Activated CD4-positive, alpha-beta T cell treated with anti-CD3 and anti-CD28 coated beads, Interleukin-2, amount 50 U/mL, for 16 hours (primary cell): ENCODE measurements around the gene WNT7A.

Experiments used
- DNase-seq: peaks from one replicate; pipeline ENCODE4 v3.0.0-alpha.2; 2020

WNT7A gene

GRCh38 chr3:13825821-13826220, 54.0 kb downstream of the WNT7A start:
- no peak for DNase-seq

- no peak for DNase-seq
Measured at GRCh38 chr3:13825311-13825579, 54.6 kb downstream of the WNT7A start.

- no peak for DNase-seq
Measured at GRCh38 chr3:13824521-13825310, 55.2 kb downstream of the WNT7A start.

- no peak for DNase-seq
Measured at GRCh38 chr3:13823692-13824091, 56.2 kb downstream of the WNT7A start.

DNA sequence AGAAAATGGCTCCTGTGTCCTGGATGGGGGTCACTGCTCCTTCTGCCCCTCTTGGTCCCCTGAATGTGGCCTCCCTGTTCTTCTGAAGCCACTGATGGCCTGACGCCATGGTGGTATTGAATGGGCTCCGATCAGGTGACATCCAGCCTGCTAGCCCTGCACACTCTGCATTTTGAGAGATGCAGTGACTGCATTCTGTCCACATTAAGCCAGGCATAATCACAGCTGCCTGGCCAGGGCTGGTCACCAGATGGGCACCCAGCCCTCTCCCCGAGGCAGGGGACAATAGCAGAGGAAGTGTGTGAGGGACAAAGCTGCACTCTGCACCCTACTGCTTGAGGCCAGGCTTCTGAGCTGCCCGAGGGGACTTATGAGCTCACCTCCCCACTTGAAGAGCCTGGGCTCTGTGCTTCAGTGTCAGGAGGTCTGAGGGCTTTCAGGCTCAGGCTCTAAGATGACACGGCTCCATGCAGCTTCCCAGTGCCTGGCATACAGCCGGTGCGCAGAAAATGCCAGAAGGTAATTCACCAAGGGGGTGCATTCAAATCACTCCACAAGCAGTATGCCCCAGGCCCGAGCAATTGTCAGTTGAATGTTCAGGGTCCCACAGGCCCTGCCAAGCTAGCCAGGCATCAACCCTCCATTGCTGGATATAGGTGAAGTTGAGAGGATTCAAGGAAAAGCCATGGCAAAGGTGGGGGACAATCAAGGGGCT, 56.8 kb downstream of the WNT7A start:
- no peak for DNase-seq

DNA sequence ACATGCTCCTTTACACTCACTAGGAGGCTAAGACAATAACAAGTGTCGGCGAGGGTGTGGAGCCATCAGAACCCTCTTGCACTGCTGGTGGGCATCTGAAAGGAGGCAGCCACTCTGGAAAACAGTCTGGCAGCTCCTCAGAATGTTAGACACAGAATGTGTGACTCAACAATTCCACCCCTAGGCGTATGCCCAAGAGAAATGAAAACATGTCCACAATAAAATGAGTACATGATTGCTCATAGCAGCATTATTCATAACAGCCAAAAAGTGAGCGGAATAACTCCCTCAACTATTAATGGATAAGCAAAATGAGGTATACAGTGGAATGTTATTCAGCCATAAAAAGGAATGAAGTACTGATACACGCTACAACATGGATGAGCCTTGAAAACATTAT, 57.8 kb downstream of the WNT7A start:
- DNase-seq = no peak

- no peak for DNase-seq
Measured at GRCh38 chr3:13821126-13821525, 58.7 kb downstream of the WNT7A start.

DNA sequence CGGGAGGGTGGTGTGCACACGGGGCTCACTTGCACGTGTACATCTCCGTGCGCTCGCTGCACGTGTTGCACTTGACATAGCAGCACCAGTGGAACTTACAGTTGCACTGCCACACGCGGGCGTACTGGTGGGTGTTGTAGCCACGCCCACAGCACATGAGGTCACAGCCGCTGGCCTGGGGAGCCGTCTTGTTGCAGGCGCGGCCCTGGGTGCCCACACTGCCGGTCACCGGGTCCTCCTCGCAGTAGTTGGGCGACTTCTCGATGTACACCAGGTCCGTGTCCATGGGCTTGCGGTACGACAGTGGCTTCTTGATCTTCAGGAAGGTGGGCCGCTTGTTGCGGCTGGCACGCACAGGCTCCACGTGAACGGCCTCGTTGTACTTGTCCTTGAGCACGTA, 61.0 kb downstream of the WNT7A start:
- no peak for DNase-seq

- DNase-seq = no peak
Measured at GRCh38 chr3:13815088-13815683, 64.7 kb downstream of the WNT7A start.

DNA sequence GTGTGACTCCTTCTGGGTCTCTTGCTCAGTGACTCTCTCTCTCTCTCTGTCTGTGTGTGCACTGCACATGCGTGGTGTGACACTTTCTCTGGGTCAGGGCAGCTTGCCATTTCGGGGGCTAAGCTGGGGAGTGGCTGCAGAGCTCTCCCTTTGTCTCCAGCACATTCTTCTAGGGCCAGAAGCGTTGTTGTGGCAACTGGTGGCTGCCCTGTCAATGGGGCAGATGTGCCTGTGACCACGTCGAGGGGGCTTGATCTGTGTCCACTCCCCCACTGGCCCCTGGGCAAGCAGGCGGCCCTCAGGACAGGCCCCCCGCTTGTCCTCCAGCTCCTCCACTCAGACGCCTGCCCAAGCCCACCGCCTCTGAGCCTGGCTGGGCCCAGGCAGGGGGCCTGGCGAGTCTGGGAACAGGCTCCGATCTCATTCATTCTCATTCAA, 67.8 kb downstream of the WNT7A start:
- no peak for DNase-seq

GRCh38 chr3:13811614-13812013, 68.3 kb downstream of the WNT7A start:
- no peak for DNase-seq

DNA sequence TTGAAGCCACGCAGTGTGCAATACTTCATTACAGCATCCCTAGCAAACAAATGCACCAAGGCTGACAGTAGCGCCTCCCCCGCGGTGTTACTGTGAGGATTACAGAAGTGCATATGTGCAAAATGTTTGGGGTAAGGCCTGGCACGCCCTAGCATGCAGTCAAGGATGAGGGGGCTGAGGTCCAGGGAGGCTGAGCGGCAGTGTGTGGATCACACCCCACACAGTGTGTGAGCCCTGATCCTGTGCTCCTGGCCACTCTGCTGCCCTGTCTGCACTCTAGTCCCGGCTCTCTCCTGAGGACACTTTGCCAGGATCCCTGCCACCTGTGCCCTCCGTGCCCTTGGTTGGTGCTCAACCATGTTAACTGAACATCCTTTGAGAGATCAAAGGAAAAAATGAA, 71.3 kb downstream of the WNT7A start:
- no peak for DNase-seq

GRCh38 chr3:13801361-13802204, 78.3 kb downstream of the WNT7A start:
- no peak for DNase-seq

- DNase-seq = no peak
Measured at GRCh38 chr3:13800064-13800463, 79.8 kb downstream of the WNT7A start.

GRCh38 chr3:13798401-13798800, 81.5 kb downstream of the WNT7A start:
- no peak for DNase-seq

DNA sequence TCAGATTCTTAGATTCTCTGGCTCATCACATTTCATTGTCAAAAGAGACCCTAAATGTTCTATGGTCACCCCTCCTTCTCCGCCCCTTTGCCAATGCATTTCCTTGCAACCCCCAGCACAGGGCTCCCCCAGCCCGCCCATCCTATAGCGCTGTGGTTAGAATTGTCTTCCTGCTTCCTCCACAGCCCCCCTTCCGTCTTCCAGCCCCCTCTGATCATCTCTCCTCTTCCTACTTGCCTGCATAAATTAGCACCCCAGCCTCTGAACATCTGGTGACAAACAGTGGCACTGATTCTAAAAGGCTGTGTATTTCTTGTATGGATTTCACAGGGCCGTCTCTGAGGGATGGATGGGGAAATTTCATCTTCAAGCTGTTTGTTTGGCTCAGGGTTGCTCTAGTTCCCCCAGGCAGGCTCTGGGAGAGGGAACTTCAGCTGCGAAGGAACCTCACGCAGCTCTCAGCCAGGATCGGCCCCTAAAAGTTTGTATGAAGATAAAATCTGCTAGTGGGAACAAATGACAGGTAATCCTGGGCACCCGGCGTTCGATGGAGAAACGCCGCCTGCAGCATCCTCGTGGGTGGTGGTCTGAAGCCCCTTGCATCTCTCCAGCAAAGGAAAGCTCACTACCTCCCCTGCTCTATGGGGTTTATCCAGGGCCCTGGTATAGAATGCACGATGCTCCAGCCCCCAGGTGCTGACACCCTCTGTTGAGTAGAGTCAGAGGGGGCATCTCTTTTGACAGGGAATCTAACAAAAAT, 83.0 kb downstream of the WNT7A start:
- no peak for DNase-seq

GRCh38 chr3:13795816-13796215, 84.1 kb downstream of the WNT7A start:
- no peak for DNase-seq

GRCh38 chr3:13794322-13794721, 85.5 kb downstream of the WNT7A start:
- DNase-seq = no peak

DNA sequence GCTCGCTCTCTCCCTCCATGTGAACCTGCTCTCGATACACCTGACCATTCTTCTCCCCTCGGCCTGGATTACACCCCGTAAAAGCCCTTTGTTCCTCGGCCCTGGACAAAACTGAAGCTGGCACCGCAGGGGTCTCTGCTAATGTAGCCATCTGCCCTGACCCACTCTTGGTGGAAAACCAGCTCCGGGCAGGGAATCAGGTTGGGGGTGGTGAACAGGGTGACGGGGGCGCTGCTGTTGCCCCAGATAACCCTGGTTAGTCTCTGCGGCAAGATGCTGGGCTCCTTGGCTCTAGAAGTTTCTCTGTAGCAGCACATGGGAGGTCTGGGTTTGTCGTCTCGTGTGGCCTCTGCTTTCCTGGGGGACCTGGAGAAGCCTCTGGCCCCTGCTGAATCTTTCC, 86.4 kb downstream of the WNT7A start:
- no peak for DNase-seq

DNA sequence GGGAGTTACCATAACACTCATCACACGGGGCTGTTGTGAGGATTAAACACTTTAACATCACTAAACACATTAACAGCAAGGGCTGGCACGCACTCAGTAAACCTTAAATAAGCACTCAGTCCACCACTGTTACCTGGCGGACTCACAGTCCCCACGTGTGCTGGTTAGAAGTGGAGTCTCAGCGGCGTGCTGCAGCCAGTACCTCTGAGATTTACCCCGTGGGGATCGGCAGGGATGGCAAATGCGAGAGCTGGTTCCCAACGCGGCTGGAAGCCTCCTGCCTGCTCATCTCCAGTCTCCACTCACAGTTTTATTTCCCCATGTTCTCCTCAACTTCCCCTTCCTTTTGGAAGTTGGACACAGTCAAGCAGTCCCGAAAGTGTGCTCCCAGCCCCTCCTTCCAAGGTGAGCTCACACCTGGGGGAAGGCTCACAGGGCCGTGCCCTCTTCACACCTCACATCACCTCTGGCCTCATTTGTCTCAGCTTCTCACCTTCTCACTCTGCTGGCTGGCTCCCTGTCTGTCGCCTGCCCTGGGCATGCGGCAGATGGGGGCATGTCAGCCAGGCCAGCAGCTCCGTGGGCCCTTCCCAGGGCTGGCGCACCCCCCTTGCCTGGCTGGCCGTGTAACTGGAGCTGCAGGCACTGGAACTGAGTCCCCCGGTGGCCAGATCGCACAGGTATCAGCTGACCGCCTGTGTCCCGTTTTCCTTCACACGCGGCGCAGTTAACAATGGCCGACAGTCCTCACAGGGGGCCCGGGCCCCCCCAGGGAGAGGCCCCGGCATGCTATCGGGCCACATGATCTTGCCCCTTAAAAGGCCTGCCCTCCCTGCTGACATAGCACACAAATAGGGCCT, 87.1 kb downstream of the WNT7A start:
- no peak for DNase-seq

DNA sequence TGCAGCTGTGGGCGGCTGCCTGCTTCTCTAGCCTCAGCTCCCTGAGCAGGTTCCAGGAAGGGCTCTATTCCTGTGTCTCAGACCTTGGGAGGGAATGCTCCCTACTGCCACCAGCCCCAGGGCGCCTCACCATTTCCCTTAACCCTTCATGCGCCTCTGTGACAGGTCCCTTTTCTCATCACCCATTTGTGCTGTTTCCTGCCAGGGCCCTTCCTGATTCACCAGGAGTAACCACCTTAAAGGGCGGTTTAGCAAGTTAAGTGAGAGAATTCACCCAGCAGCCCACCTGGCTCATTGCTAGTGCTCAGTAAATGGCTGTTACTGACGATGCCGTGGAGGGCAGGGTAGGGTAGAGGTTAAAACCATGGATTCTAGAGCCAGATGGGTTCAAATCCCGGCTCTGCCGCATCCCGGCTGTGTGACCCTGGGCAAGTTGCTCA, 87.8 kb downstream of the WNT7A start:
- no peak for DNase-seq
